Measurements from ENCODE around the gene HTRA1. TPM values are rescaled to one million over a fixed set of nuclear protein-coding genes. Genes with fewer than 3 reads are reported as not detected.

The HTRA1 gene
- total and polyA plus RNA-seq, 8 donors = 26.3 to 81.2 (median 55.3) TPM

DNA sequence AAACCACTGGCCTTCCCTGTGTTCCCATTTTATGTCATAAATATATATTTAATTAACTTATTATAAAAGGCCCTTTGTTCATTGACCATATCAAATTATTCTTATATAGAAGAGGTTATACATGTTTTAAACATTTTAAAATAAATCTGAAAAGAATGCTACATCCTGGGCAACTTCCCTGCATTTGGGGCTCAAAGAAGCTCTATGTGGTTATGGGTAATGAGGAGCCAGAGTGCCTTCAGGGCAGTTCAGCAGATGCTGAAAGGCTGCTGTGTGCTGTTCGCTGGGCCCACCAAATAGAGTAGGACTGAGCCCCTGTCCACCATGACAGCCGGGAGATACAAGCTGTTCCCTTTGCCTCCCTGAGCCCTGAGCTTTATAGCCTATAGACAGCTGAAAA, 35.9 kb downstream of the HTRA1 start:
- Histone ChIP-seq H3K27me3 (no peaks in the 10 kb centered on the region), H3K4me3 (no peak overlapping the region), H3K4me1 (peaks cover 14 to 69% (median 42%) of the 10 kb centered on the region in 4 donors), H3K9me3 (no peaks in the 10 kb centered on the region), H3K36me3 (no peaks in the 10 kb centered on the region), H3K27ac (peak overlapping the region in 1 of 5 donors; percentile 80)
- TF ChIP-seq EP300 (IDR thresholded peaks at IDR 0.05) (no peak), POLR2A (IDR thresholded peaks at IDR 0.05) (no peak), POLR2AphosphoS5 (IDR thresholded peaks at IDR 0.05) (no peak), CTCF (IDR thresholded peaks at IDR 0.05) (no peak)
- WGBS, 5 donors = 91 to 100% (median 97%) methylated on average over 2 of the region's 2 CpGs
- intact Hi-C loops (cut with DNase I; ENCODE audit: low total_unique reads) = no loop called here
- DNase-seq = no peak

GRCh38 chr10:122498521-122498920, 37.2 kb downstream of the HTRA1 start:
- Histone ChIP-seq H3K27me3 (no peaks in the 10 kb centered on the region), H3K36me3 (no peaks in the 10 kb centered on the region), H3K27ac (peak overlapping the region in 4 of 5 donors; percentile 22 to 80 (median 56)), H3K4me1 (peaks cover 14 to 59% (median 36%) of the 10 kb centered on the region in 4 donors), H3K4me3 (no peak overlapping the region), H3K9me3 (no peaks in the 10 kb centered on the region)
- 72 to 84% (median 84%) methylated on average over 5 of the region's 5 CpGs for WGBS, 5 donors
- TF ChIP-seq CTCF (IDR thresholded peaks at IDR 0.05) = no peak
- no peak for TF ChIP-seq POLR2AphosphoS5 (IDR thresholded peaks at IDR 0.05)
- intact Hi-C loops (cut with DNase I; ENCODE audit: low total_unique reads) = no loop called here
- no peak for DNase-seq

DNA sequence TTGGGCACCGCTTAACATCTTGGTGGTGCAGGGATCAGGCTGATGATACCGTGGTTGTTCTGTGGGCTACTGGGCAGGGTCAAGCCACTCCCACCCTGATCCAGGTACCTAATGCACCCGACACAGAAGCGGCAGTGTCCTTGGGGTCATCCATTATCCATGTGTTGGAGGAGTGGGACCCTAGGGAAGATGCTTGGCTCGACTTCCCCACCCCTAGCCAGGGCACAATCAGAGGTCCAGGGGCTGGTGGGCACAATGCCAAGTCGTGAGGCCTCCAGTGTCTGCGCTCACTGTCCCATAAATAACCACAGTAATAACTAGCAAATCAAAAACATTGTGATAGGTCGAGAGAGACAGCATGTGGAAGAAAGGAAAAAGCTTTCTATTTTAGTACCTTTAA, 37.7 kb downstream of the HTRA1 start:
- Histone ChIP-seq H3K4me1 (peaks cover 14 to 56% (median 32%) of the 10 kb centered on the region in 4 donors), H3K4me3 (no peak overlapping the region), H3K36me3 (no peaks in the 10 kb centered on the region), H3K27ac (peak overlapping the region in 4 of 5 donors; percentile 22 to 80 (median 56)), H3K9me3 (no peaks in the 10 kb centered on the region), H3K27me3 (no peaks in the 10 kb centered on the region)
- DNase-seq = no peak
- TF ChIP-seq CTCF (IDR thresholded peaks at IDR 0.05) (no peak), POLR2A (IDR thresholded peaks at IDR 0.05) (no peak), POLR2AphosphoS5 (IDR thresholded peaks at IDR 0.05) (no peak), EP300 (IDR thresholded peaks at IDR 0.05) (no peak)
- WGBS, 5 donors = 65 to 82% (median 77%) methylated on average over 8 of the region's 8 CpGs
- intact Hi-C loops (cut with DNase I; ENCODE audit: low total_unique reads) = no loop called here

GRCh38 chr10:122499491-122499941, 38.2 kb downstream of the HTRA1 start:
- H3K27me3 ChIP-seq = no peaks in the 10 kb centered on the region

More at GRCh38 chr10:122499491-122499941, 38.2 kb downstream of the HTRA1 start:
- intact Hi-C loops (cut with DNase I; ENCODE audit: low total_unique reads) = no loop called here
- TF ChIP-seq CTCF (IDR thresholded peaks at IDR 0.05) = no peak
- TF ChIP-seq POLR2AphosphoS5 (IDR thresholded peaks at IDR 0.05) = peak in 1 of 3 donors; percentile 4
- Histone ChIP-seq H3K9me3 (no peaks in the 10 kb centered on the region), H3K36me3 (no peaks in the 10 kb centered on the region), H3K4me1 (peaks cover 12 to 56% (median 32%) of the 10 kb centered on the region in 4 donors), H3K4me3 (no peak overlapping the region), H3K27ac (peak overlapping the region in 4 of 5 donors; percentile 22 to 80 (median 56))
- 39 to 65% (median 55%) methylated on average over 5 of the region's 5 CpGs for WGBS, 5 donors
- peak in 1 of 2 donors; percentile 66 for DNase-seq

All from stomach (tissue), 9 donors.